GM11168 (cell line): ENCODE data around the gene CHIA.
"Not testable (repeated sequence)": the region's sequence is repeated elsewhere in the genome, so short reads cannot be mapped to it uniquely, and the experiment has no call there.

Experiments used
- in situ Hi-C: fragments of 300-500 bp; cut with MboI; formaldehyde crosslinking; loops from one replicate; pipeline ENCODE4 v1.12.0; 2022; ENCODE audit warnings: low sequenced_read_pairs; ENCODE audit not compliant: unreplicated experiment

Gene CHIA

DNA sequence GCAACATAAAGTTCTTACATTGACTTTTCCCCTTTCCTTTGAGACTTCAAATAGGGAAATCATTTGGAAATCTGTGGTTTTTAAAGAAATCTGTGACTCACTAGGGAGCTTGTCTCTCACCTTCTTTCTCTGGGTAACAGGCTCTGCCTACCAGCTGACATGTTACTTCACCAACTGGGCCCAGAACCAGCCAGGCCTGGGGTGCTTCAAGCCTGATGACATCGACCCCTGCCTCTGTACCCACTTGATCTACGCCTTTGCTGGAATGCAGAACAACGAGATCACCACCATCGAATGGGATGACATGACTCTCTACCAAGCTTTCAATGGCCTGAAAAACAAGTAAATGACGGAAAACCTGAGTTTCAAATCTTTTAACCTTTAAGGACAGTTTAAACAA lies 9.2 kb upstream of the CHIA start:
- in situ Hi-C loops: no loop called here

DNA sequence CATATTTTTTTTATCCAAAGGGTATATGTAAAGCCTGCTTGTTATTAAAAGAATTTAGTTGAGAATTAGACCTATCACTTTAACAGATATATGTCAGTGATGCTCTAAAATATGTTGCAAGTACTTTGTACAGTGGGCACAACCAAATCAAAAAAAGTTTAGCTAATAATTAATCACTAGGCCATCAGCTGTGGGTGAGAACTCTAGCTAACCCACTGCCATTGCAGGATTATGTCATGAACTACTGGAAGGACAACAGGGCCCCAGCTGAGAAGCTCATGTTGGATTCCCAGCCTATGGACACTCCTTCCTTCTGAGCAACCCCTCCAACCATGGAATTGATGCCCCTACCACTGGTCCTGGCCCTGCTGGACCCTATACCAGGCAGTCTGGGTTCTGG lies 6.8 kb upstream of the CHIA start:
- in situ Hi-C loops: no loop called here

DNA sequence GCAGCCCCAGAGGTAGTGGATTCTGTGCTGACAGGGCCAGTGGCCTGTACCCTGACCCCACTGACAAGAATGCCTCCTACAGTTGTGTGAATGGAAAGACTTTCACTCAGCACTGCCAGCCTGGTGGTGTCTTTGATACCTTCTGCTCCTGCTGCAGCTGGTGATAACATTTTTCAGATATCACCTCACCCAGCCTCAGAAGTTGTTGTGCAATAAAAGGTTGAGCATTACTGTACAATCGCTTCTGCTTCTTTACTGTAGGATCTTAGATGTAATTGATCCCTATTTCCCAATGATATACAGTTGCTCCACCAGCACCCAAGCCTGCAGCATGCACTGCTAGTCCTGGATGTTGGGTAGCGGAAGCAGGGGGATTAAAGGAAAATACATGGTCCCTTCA lies 4.8 kb upstream of the CHIA start:
- in situ Hi-C loops: no loop called here

DNA sequence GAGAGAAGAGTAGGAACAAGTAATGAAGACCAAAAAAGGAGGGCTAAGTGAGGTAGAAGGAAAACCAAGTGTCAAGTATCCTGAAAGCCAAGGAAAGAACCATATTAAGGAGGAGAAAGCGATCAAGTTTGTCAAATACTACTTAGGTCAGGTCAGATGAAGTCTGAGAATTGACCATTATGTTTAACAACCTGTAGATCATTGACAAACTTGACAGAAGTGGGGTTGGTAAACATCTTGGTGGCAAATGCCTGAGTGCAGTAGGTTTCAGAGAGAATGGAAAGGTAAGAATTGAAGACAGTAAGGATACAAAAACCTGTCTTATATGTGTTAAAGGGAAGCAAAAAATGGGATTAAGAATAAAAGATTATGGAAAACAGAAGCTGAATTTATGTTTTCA lies 3.7 kb upstream of the CHIA start:
- in situ Hi-C loops: no loop called here

DNA sequence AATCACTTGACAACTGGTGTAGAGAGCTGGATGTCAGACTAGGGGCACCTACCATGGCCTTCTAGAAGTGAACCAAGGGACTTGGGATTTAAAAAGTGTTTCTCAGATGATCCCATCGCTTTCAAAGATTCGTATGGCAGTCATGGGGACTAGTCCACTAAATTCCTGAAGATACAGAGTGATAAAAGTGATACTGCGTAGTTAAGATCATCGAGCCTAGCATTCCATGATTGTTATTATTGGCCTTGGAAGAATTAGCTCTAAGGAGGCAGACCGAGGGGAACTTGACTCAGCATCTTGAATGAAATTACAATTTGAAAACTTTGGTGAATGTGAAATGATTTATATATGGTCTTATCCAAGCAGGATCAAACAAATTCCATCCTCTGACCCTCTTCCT lies 1.3 kb upstream of the CHIA start:
- in situ Hi-C loops: no loop called here

DNA sequence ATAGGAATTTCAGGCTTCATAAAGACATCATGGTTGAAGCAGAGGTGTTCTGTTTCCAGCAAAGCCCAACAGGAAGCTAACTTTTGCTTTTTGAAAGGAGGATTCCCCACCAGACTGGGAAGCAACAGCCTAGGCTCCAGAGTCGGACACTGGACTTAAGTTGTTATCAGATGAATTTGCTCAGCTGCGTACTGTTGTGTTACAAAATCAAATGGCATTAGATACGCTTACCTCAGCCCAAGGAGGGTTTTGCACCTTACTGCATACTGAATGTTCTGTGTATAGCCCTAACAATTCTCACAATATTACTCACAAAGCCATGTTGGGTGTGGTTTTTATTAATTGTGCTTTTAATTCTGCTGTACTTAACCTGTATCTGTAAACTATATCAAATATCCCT lies 547 bp upstream of the CHIA start:
- in situ Hi-C loops: no loop called here

DNA sequence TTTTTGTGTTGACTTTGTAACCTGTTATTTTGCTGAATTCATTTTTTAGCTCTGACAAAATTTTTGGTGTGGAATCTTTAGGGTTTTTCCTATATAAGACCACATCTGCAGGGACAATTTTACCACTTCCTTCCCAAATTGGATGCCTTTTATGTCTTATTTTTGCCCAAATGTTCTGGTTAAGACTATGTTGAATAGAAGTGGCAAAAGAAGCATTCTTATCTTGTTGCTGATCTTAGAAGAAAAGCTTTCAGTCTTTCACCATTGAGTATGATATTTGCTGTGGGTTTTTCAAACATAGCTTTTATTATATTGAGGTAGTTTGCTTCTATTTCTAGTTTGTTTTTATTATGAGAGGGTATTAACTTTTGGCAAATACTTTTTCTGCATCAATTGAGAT lies 3.7 kb downstream of the CHIA start:
- in situ Hi-C loops: no loop called here

DNA sequence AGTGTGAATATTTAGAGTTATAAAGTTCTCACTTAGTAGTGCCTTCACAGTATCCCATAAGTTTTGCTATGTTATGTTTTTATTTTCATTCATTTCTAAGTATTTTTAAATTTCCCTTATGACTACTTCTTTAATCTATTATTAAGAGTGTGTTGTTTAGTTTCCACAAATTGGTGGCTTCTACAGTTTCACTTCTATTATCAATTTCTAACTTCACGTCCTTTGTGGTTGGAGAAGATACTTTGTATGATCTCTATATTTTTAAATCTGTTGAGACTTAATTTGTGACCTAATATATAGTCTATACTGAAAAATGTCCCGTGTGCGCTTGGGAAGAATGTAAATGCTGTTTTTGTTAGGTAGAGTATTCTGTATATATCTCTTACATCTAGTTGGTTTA lies 11.7 kb downstream of the CHIA start:
- in situ Hi-C loops: no loop called here

DNA sequence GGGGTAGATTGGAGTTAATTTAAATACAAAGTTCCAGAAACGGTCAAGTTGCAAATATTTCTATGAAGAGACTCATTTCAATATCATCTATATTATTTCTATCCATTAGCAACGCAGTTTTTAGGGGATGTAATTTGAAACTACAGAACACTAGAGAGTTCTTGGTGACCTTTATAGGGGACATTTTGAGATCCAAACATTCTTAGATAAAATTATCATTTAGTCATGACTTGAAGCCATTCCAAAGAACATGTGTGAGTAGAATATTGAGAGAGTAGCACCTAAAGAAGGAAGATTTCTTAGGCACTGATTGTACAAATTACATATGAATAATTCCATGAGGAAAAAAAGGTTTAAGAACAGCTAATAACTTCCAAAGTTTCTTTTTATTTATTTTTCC lies 19.0 kb downstream of the CHIA start:
- in situ Hi-C loops: no loop called here

DNA sequence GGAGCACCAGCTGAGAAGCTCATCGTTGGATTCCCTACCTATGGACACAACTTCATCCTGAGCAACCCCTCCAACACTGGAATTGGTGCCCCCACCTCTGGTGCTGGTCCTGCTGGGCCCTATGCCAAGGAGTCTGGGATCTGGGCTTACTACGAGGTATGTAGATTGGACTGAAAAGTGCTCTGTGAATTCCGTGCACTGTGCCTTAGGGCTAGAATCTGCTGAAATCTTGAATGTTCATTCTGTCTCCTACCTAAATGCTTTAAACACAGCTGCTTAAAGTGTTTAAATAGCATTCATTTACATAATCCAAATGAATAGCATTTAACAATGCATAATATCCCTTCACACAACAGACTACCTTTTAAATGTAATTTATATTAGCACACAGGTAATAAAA lies 27.9 kb downstream of the CHIA start:
- in situ Hi-C loops: loop anchor here (5.0 kb wide), 1 partner anchor 91 kb away; the partner anchor contains the start of gene CHI3L2

DNA sequence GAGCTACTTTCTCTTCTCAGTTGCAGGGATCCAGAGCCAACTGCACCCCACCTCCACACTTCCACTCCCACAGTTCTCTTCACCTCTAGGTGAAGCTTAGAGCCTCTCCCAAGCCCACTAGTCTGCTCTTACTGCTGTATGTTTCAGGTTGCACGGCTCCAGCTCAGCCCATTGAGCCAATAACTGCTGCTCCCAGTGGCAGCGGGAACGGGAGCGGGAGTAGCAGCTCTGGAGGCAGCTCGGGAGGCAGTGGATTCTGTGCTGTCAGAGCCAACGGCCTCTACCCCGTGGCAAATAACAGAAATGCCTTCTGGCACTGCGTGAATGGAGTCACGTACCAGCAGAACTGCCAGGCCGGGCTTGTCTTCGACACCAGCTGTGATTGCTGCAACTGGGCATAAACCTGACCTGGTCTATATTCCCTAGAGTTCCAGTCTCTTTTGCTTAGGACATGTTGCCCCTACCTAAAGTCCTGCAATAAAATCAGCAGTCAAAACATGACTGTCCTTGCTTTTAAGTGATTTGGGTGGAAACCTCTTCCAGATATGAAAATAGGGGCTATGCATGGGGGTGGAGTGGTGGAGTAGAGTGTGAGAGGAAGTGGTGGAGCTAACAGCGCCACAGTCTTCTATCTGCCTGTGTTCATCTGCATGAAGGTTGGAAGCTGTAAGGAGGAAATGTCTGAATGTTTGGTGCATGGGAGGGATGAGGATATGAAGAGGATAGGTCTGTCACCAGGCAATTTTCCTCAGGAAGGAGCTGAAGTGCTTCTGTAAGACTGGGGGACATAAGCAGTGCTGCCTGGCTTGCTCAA lies 29.6 kb downstream of the CHIA start:
- in situ Hi-C loops: no loop called here

DNA sequence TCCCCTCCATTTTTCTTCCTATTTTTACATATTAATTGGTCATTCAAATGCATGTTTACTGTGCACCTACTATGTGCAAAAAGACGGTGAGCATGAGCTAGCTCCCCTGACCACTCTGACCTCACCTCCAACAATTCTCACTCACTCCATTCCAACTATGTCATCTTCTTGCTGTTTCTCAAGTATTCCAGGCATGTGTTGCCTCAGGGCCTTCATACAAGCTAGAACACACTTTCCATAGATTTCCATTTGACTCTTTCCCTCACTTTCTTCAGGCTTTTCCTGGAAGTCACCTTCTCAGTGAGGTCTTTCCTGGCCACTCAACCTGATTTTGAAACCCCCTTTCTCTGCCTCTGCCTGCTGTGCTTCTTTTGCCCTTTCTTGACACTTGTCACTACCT lies 32.6 kb downstream of the CHIA start:
- in situ Hi-C loops: no loop called here

DNA sequence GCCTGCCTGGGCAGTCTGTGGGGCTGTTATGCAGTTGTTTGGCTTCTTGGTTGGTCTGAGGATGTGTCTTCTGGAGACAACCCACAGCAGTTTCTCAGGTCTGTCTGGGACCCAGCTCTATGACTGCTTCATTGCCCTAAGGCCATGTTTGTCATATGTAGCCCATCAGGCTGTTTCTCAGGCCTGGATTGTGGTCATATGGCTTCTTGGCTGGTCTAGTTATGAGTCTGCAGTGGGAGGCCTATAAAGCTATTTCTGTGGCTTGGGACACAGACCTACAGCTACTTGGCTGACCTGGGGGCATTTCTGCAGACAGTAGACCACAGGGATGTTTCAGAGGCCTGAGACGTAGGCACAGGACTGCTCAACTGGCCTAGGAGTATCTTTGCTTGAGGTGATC lies 41.5 kb downstream of the CHIA start:
- in situ Hi-C loops: no loop called here

DNA sequence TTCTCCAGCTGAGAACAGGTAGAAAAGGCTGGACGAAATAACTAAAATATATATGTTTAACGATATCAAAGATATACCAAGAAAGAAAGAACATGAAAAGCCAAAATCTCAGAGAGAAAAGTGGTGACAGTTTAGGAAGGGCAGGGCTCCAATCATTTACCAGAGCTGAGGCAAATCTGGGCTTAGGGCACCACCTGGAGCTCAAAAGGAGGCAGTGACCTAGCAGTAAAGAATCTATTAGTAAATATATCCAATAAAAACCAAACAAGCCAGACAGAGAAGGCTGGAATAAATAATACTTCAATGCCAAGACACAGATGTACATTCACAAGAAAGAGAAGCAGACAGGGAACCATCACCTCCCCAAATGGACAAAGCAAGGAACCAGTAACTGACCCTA lies 43.5 kb downstream of the CHIA start:
- in situ Hi-C loops: no loop called here

DNA sequence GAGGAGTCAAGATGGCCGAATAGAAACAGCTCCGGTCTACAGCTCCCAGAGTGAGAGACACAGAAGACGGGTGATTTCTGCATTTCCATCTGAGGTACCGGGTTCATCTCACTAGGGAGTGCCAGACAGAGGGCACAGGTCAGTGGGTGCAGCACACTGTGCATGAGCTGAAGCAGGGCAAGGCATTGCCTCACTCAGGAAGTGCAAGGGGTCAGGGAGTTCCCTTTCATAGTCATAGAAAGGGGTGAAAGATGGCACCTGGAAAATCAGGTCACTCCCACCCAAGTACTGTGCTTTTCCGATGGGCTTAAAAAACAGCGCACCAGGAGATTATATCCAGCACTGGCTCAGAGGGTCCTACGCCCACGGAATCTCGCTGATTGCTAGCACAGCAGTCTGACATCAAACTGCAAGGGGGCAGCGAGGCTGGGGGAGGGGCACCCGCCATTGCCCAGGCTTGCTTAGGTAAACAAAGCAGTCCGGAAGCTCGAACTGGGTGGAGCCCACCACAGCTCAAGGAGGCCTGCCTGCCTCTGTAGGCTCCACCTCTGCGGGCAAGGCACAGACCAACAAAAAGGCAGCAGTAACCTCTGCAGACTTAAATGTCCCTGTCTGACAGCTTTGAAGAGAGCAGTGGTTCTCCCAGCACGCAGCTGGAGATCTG lies 44.7 kb downstream of the CHIA start:
- in situ Hi-C loops: not testable (repeated sequence)

DNA sequence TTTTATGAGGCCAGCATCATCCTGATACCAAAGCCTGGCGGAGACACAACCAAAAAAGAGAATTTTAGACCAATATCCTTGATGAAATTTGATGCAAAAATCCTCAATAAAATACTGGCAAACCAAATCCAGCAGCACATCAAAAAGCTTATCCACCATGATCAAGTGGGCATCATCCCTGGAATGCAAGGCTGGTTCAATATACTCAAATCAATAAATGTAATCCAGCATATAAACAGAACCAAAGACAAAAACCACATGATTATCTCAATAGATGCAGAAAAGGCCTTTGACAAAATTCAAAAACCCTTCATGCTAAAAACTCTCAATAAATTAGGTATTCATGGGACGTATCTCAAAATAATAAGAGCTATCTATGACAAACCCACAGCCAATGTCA lies 48.2 kb downstream of the CHIA start:
- in situ Hi-C loops: not testable (repeated sequence)

DNA sequence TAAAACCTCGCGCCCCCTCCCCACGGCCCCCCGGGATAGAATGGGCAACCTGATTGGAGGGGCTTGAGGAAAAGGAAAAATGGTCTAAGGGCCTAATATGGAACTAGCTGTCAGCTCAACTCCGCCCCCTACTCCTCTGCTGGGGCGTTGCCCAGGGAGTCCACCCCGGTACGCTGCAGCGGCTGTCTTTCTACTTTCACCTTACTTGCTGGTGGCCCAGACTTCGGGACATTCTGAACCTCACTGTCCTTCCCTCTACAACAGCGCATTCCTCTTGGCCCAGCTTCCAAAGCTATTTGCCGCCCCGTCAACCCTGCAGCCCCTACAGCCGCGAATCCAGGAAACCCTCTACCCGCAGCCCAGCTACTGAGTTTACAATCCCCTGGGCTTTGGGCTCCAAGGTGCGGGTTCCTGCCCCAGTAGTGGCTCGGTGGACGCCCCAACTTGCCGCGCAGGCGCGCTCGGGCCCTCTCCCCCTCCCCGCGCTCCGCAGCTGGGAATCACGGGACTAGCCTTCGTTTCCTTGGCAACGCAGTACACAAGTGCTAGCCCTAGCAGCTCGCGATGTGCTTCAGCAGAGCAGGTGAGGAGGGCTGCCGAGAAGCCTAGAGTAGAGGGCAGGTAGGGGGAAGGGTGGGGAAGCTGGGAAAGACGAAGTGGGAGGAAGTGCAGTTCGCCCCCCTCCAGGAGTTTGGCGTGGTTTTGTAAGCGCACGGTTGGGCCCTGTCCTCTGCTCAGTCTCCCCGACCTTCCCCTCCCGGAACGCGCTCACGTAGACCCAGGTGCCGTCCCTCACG lies 55.6 kb downstream of the CHIA start:
- in situ Hi-C loops: no loop called here

DNA sequence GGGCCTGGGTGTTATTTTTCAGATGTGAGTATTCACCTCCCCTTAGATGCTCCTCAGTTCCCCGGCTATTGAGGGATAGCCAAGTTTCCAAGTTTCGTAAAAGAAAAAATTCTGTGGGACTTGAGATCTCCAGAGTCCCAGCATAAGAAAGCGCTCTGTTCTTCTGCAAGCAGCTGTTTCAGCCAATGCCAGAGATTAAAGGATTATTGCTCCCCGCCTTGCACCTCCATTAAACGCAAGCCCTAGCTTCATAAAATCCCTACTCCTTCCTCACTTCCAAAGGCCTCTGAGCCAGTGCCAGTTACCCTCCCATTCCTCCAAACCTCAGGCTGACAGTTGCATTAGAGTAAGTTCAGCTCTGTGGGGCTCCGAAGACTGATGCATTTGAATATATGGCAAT lies 56.4 kb downstream of the CHIA start:
- in situ Hi-C loops: no loop called here

DNA sequence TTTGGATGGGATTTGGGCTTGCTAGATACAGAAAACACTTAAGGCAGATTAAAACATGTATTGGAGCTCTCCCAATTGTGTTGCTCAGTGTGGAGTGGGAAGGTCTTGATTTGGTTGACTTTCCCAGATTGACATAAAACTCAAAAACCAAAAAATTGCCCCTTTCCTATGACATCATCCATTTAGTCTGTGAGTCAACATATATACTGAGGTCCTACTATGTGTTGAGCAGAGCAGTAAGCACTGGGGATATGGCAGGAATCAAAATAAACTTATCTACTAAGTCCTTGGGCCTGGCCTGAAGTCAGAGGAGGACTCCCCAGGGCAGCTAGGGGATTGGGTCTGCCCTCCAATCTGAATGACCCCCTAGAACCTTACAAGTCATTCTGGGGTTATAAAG lies 61.0 kb downstream of the CHIA start:
- in situ Hi-C loops: no loop called here

DNA sequence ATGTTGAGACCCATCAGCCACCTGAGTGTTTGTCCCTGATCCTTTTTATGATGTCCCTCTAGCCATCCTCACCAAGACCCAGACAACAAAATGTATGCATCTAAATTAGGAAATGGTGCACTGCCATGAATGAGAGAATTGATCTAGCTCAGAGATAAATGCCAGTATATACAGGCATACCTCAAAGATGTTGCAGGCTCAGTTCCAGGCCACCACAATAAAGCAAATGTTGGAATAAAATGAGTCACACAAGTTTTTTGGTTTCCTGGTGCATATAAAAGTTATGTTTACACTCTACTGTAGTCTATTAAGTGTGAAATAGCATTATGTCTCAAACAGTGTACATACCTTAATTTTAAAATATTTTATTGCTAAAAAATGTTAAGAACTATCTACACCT lies 63.9 kb downstream of the CHIA start:
- in situ Hi-C loops: no loop called here

DNA sequence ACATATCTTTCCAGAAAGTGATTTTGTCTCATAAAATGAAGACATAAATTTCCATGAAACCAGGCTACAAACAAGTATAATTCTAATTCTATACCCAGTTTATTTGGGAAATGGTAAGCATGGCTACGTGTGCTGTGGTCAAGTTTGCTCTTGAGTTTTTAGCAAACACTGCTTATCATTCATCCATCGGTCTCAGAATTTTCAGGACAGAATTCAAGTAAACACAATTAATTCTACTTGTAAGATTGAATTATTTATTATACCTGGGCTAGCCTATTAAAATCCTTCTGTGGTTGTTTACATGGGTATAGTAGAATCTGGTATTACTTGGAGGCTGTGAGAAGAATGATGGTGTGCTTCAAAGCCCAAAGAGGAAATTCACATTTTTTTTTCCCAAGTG lies 68.3 kb downstream of the CHIA start:
- in situ Hi-C loops: no loop called here
